Measurements from ENCODE around the gene APBB1IP.

APBB1IP gene

GRCh38 chr10:26612151-26612915 is 174.2 kb downstream of the APBB1IP start:
- no peaks in the 10 kb centered on the region for H3K27me3 ChIP-seq (ENCODE audit: low read depth, low read length)
- H3K27ac ChIP-seq (ENCODE audit: low read length) = no peak overlapping the region
- H3K4me1 ChIP-seq (ENCODE audit: control insufficient read depth in 1 of 2, insufficient read depth in 2 of 2, low read length in 2 of 2) = no peaks in the 10 kb centered on the region
- H3K4me3 ChIP-seq (ENCODE audit: low read depth in 1 of 2, low read length in 2 of 2) = no peak overlapping the region
- H3K9me3 ChIP-seq (ENCODE audit: control insufficient read depth in 1 of 2, low read length in 2 of 2) = no peaks in the 10 kb centered on the region
- no peaks in the 10 kb centered on the region for H3K36me3 ChIP-seq (ENCODE audit: control insufficient read depth in 1 of 2, insufficient read depth in 2 of 2, low read length in 2 of 2)
